GM18511 (cell line): ENCODE data around the gene FAM25A.

ENCODE experiments used
- ATAC-seq: cut with Tn5 transposase; IDR thresholded peaks from one replicate; pipeline ENCODE4 v1.9.1; 2021; ENCODE audit warnings: mild to moderate bottlenecking, moderate library complexity; ENCODE audit not compliant: unreplicated experiment

The FAM25A gene

DNA sequence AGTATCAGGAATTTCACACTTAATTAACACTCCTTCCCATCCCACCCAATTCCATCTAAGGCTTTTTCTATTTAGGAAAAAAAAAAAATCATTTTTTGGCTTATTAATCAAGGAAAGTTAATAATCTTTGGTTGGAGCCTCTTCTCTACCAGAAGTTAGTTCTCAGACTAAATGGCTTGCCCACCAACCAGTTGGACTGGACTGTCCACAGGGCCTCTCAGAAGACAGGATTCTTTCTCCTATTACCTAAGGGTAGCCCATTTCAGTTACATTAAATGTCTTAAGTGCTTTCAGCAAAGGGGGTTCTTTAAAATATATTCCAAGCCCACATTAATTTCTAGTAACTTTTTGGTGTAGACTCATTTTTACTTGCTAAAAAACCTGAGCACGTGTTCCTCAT is 39.3 kb downstream of the FAM25A start:
- ATAC-seq = no peak

DNA sequence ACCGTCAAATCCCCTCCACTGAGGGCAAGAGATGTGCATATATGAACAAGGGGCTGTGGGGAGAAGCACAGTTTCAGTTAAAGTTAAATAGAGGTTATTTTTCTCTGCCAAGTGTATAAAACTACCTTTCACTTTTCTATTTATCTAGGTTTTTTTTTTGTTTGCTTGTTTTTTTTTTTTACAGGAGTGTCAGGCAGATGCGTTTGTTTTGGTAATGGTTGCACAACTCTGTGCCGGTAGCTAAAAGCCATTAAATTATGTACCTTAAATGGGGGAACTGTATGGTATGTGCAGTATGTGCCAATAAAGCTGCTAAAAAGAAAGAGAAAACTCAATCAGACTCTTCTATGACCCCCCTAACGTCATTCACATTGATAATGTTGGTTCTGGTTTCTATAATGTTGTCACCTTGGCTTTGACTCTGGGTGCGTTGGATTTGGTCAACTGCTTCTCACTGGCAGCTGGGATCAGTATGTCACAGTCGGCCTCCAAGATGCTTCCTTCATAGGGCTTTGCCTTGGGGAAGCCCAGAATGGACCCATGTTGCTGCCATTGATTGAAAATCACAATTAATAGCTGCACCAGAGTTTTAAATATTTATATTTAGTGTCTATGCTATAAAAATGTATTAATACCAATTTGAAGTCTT is 40.3 kb downstream of the FAM25A start:
- ATAC-seq = no peak

DNA sequence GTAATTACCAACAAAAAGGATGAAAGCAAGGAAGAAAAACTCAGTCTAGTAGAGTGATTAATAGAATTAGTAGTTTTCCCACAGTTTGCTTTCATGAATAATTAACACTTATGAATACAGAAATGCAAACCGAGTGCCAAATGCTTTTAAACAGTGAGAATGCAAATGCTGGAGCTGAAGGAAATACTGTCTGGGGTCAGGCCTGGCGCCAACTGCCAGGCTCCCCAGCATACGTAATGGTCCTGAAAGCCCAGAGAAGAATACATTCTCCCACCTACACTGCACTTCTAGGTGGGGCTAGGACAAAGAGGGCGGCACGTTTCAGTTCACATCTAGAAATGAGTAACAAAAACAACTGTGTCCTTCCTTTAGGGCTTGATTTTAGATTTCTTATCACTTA is 44.6 kb downstream of the FAM25A start:
- ATAC-seq = no peak

DNA sequence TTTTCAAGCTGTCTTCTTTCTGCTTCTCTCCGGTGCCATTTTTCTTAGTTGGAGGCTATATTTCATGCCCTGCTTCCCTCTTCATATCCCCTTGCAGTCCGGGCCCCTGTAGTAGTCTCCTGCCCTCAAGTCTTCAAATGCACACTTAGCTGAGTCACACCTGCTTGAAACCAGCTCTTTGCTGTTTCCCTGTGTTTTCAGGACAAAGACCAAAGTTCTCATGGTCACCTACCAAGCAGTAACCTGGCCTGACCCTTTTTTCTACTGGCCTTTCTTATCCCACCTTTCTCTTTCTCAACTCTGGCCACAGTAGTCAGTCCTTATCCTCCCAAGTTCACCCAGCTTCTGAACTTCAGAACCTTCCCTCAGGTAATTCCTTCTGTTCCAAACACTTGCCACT is 46.1 kb downstream of the FAM25A start:
- no peak for ATAC-seq

DNA sequence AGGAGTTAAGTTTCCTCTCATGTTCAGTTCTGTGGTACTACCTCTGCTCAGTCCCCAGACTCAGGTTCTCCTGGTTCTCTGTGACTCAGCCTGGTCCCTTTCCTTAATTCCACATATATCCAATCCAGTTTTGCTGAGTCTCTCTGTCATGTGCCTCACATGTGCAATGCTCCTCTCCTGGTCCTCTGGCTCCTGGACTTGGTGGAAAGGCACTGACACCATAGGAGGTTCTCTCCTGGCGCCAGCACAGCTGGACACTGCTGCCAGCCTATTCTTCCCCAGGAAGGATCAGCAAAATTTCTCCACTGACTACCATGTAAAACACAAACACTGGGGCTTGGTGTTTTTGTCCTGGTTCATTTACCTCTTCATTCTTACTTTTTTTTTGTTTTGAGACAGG is 46.8 kb downstream of the FAM25A start:
- no peak for ATAC-seq

DNA sequence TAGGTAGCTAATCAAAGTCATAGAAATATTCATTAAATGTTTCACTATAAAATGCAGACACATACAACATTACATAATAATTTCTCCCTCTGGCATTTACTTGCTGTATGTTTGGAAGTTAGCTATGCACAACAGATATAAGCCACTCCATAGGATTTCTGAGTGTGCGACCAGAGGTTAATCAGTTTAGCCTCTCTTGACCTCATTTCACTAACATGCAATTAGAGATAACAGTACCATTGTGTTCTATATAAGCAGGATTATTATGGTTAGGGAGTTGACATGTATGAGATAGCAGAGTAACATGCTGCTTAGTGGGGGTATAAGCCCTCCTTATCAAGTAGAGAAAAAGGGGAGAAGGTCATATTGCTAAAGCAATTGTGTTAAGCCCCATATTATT is 48.2 kb downstream of the FAM25A start:
- ATAC-seq = no peak

DNA sequence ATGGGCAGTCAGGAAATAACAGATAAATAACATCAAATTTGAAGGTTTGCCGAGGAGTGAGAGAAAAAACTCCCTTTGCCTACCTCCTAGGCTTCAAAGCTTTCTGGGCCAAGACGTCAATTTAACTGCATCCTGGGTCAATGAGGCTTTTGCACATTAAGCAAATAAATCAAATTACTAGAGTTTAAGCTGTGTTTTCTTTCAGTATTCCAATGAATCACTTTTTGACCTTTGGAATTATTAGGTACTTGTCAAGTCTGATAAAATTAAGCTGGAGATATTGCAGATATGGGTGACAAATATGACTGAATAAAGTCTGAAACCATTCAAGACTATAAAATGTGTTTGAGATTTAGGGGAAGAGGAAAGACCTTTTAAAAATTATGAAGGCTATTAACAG is 52.4 kb downstream of the FAM25A start:
- no peak for ATAC-seq
